K562 (cell line): ENCODE measurements around the gene SERPIND1. TPM values are rescaled to one million over a fixed set of nuclear protein-coding genes. Genes with fewer than 3 reads are reported as not detected.

Experiments used
- ELF2 ChIP-seq: fragments of 250-450 bp; sonication (Bioruptor Pico); IDR thresholded peaks from 2 replicates; pipeline ENCODE4 v1.5.0; 2021; ENCODE audit warnings: mild to moderate bottlenecking
- ESRRA ChIP-seq: fragments of 450-650 bp; IDR thresholded peaks from 2 replicates; pipeline ENCODE4 v1.6.1; 2014; ENCODE audit warnings: low read depth, mild to moderate bottlenecking, moderate library complexity, borderline replicate concordance
- FIP1L1 ChIP-seq: fragments of 200-400 bp; formaldehyde crosslinking; IDR thresholded peaks from 2 replicates; pipeline ENCODE4 v1.6.1; 2018; ENCODE audit warnings: mild to moderate bottlenecking, low read depth, low read length; ENCODE audit not compliant: poor library complexity, severe bottlenecking
- FOXJ2 ChIP-seq: fragments of 200-800 bp; sonication (Bioruptor generic); IDR thresholded peaks from 2 replicates; pipeline ENCODE4 v1.6.1; 2016; ENCODE audit warnings: missing genetic modification characterization, missing compliant biosample characterization
- FOXP4 ChIP-seq: sonication (generic); formaldehyde crosslinking; IDR thresholded peaks from 2 replicates; pipeline ENCODE4 v1.8.0; 2022; ENCODE audit warnings: mild to moderate bottlenecking, missing genetic modification reagents, borderline replicate concordance
- HDGF ChIP-seq: fragments of 450-650 bp; IDR thresholded peaks from 2 replicates; pipeline ENCODE4 v1.6.1; 2016
- MTA2 ChIP-seq: fragments of 450-650 bp; IDR thresholded peaks from 2 replicates; pipeline ENCODE4 v1.6.1; 2016; ENCODE audit warnings: low read depth
- PRMT5 ChIP-seq: sonication (generic); formaldehyde crosslinking; IDR thresholded peaks from 2 replicates; pipeline ENCODE4 v1.5.0; 2020; ENCODE audit warnings: missing genetic modification reagents
- RFX1 ChIP-seq: fragments of 450-650 bp; IDR thresholded peaks from 2 replicates; pipeline ENCODE4 v1.6.1; 2016; ENCODE audit warnings: mild to moderate bottlenecking, moderate library complexity
- RFX7 ChIP-seq: fragments of 250-450 bp; sonication (Bioruptor Pico); IDR thresholded peaks from 2 replicates; pipeline ENCODE4 v1.5.1; 2021; ENCODE audit warnings: mild to moderate bottlenecking
- SAFB ChIP-seq: fragments of 200-400 bp; formaldehyde crosslinking; IDR thresholded peaks from 2 replicates; pipeline ENCODE4 v1.6.1; 2017; ENCODE audit warnings: low read depth, low read length, borderline replicate concordance
- STAG1 ChIP-seq: sonication (generic); formaldehyde crosslinking; IDR thresholded peaks from 2 replicates; pipeline ENCODE4 v1.5.0; 2020; ENCODE audit warnings: missing genetic modification reagents, borderline replicate concordance
- TAF7 ChIP-seq: fragments of 450-650 bp; IDR thresholded peaks from 2 replicates; pipeline ENCODE4 v1.6.1; 2016; ENCODE audit warnings: missing genetic modification characterization, missing compliant biosample characterization
- TEAD4 ChIP-seq, 2 experiments: sonication (generic) in 1 of 2; formaldehyde crosslinking in 1 of 2; IDR thresholded peaks; 2 replicates each; pipeline versions ENCODE4 v1.6.1 to v1.8.0; 2012 to 2022; ENCODE audit warnings: borderline replicate concordance in 1 of 2, inconsistent platforms in 1 of 2, low read length in 1 of 2, mild to moderate bottlenecking in 1 of 2, missing genetic modification reagents in 1 of 2
- ZBTB11 ChIP-seq, 3 experiments: fragments of 200-800 bp in 1 of 3; fragments of 250-450 bp in 1 of 3; fragments of 450-650 bp in 1 of 3; sonication (Bioruptor Pico) in 1 of 3; sonication (Bioruptor generic) in 1 of 3; formaldehyde crosslinking in 1 of 3; IDR thresholded peaks; 2 replicates each; pipeline versions ENCODE4 v1.6.1 to v1.8.0; 2016 to 2022; ENCODE audit warnings: mild to moderate bottlenecking in 2 of 3, missing genetic modification characterization in 2 of 3, missing compliant biosample characterization in 1 of 3, moderate library complexity in 1 of 3
- ZNF143 ChIP-seq: sonication (generic); formaldehyde crosslinking; IDR thresholded peaks from 2 replicates; pipeline ENCODE4 v1.9.0; 2022; ENCODE audit warnings: mild to moderate bottlenecking, missing genetic modification reagents
- ZNF175 ChIP-seq: fragments of 200-800 bp; sonication (Bioruptor generic); IDR thresholded peaks from 2 replicates; pipeline ENCODE4 v1.6.1; 2016; ENCODE audit warnings: low read depth, mild to moderate bottlenecking, missing genetic modification characterization, missing compliant biosample characterization
- ZNF780A ChIP-seq: fragments of 250-450 bp; sonication (Bioruptor Pico); IDR thresholded peaks from 2 replicates; pipeline ENCODE4 v1.5.0; 2021; ENCODE audit warnings: mild to moderate bottlenecking
- ZZZ3 ChIP-seq: fragments of 450-650 bp; IDR thresholded peaks from 2 replicates; pipeline ENCODE4 v1.6.1; 2016; ENCODE audit warnings: antibody characterized with exemption, mild to moderate bottlenecking, moderate library complexity
- polyA plus RNA-seq, 8 experiments: library from polyadenylated mRNA; depleted of rRNA in 4 of 8; stranded (reverse) in 5 of 8; unstranded in 3 of 8; fragments of >200 nt; fragmentation: Nextera tagmentation in 2 of 8; fragmentation: Illumina TruSeq in 1 of 8; extraction: Ambion mirVana in 2 of 8; extraction: Trizol in 1 of 8; gene quantifications; 2 replicates each; pipeline versions ENCODE4 v1.2.1 to v1.2.3, GENCODE V29; 2011 to 2014; ENCODE audit warnings: inconsistent platforms in 1 of 8, missing spikeins in 1 of 8
- total RNA-seq, 7 experiments: library from RNA; depleted of rRNA in 6 of 7; stranded (reverse); fragments of >200 nt in 6 of 7; fragmentation: Illumina TruSeq in 2 of 7; extraction: Trizol in 2 of 7; gene quantifications; 2 replicates each; pipeline versions ENCODE4 v1.2.1 to v1.2.3, GENCODE V29; 2011 to 2021; ENCODE audit warnings: low replicate concordance in 1 of 7

The SERPIND1 gene
- total and polyA plus RNA-seq, 9 of the 15 experiments (the other 6 are each of a cell fraction or from before 2014, with no cell fraction given): 0.04 to 0.11 (median 0.09) TPM; not detected in 6

- peak; percentile 15; the same call in 1 of the 2 replicates for TF ChIP-seq STAG1
- TF ChIP-seq HDGF: no peak
- no peak for TF ChIP-seq ZBTB11 (CRISPR knock-in tag; IDR thresholded peaks at IDR 0.05)
- TF ChIP-seq MTA2: no peak
- TF ChIP-seq ZNF780A: no peak
- TF ChIP-seq RFX7 (CRISPR knock-in tag): no peak
- TF ChIP-seq ESRRA: no peak
- no peak for TF ChIP-seq FIP1L1
- no peak for TF ChIP-seq SAFB
- TF ChIP-seq TAF7 (tag): no peak
- TF ChIP-seq PRMT5 (CRISPR knock-in tag): peak; percentile 82; the same call in 1 of the 2 replicates
- no peak for TF ChIP-seq FOXP4
- 0 out of 2 replicates have a peak, but pooled peaks have one; percentile 26 for TF ChIP-seq FOXJ2 (tag)
- TF ChIP-seq ELF2 (CRISPR knock-in tag): no peak
- no peak; the same call in 1 of the 2 replicates for TF ChIP-seq ZNF143 (CRISPR knock-in tag)
- TF ChIP-seq TEAD4 (IDR thresholded peaks at IDR 0.05; ENCODE audit: low read length): no peak
- TF ChIP-seq TEAD4 (CRISPR knock-in tag; IDR thresholded peaks at IDR 0.05; ENCODE audit: borderline replicate concordance): no peak
- no peak for TF ChIP-seq ZZZ3
- TF ChIP-seq RFX1: no peak
- TF ChIP-seq ZNF175 (CRISPR knock-in tag): no peak
These were observed 46.5 kb upstream of the SERPIND1 start (continued) for GRCh38 chr22:20727118-20728015.
